GM15510 (cell line): ENCODE results near the gene MEGF8.

Experiments
- POLR2A ChIP-seq: IDR thresholded peaks from 3 replicates; pipeline ENCODE4 v1.6.1; 2011; ENCODE audit warnings: borderline replicate concordance; ENCODE audit not compliant: insufficient read length; ENCODE audit errors: extremely low read depth

The MEGF8 gene

GRCh38 chr19:42352301-42353259 lies 27.1 kb downstream of the MEGF8 start:
- TF ChIP-seq POLR2A, result no peak

- TF ChIP-seq POLR2A, result no peak
These were observed 28.0 kb downstream of the MEGF8 start for GRCh38 chr19:42353341-42354015.

- no peak for TF ChIP-seq POLR2A
These were observed 30.5 kb downstream of the MEGF8 start for GRCh38 chr19:42355896-42356295.

GRCh38 chr19:42356686-42357085 lies 31.3 kb downstream of the MEGF8 start:
- TF ChIP-seq POLR2A, result no peak

GRCh38 chr19:42357290-42357689 lies 31.9 kb downstream of the MEGF8 start:
- TF ChIP-seq POLR2A, result no peak

GRCh38 chr19:42360787-42361544 lies 35.5 kb downstream of the MEGF8 start:
- no peak for TF ChIP-seq POLR2A

GRCh38 chr19:42361545-42361910 lies 36.1 kb downstream of the MEGF8 start:
- no peak for TF ChIP-seq POLR2A

GRCh38 chr19:42362342-42362741 lies 36.9 kb downstream of the MEGF8 start:
- no peak for TF ChIP-seq POLR2A

- TF ChIP-seq POLR2A, result no peak
These were observed 37.5 kb downstream of the MEGF8 start for GRCh38 chr19:42362891-42363440.

- no peak for TF ChIP-seq POLR2A
These were observed 38.3 kb downstream of the MEGF8 start for GRCh38 chr19:42363614-42364346.

- TF ChIP-seq POLR2A, result no peak
These were observed 41.2 kb downstream of the MEGF8 start for GRCh38 chr19:42366673-42367072.

GRCh38 chr19:42367929-42368328 lies 42.5 kb downstream of the MEGF8 start:
- TF ChIP-seq POLR2A, result no peak

- no peak for TF ChIP-seq POLR2A
These were observed 42.9 kb downstream of the MEGF8 start for GRCh38 chr19:42368360-42368759.

- no peak for TF ChIP-seq POLR2A
These were observed 43.3 kb downstream of the MEGF8 start for GRCh38 chr19:42368765-42369164.
